Measurements from ENCODE around the gene BCOR. TPM values are rescaled to one million over a fixed set of nuclear protein-coding genes. Genes with fewer than 3 reads are reported as not detected.

Gene BCOR
- total RNA-seq, 1 experiment from 2014 or later: 7.5 TPM

GRCh38 chrX:40131654-40132337, 34.0 kb upstream of the BCOR start:
- ChIA-PET POLR2A (interaction anchor here (0.5 kb wide), 1 partner anchor 144 kb away, joined by 3 read pairs; no protein-coding TSS in a partner anchor), CTCF (no interaction called here)
- Mint-ChIP-seq H3K27ac (ENCODE audit: low read depth, unreplicated experiment) (peak overlapping the region; percentile 94), H3K9me3 (ENCODE audit: unreplicated experiment) (no peaks in the 10 kb centered on the region), H3K4me1 (ENCODE audit: insufficient read depth, unreplicated experiment) (peaks cover 13% of the 10 kb centered on the region), H3K27me3 (ENCODE audit: insufficient read depth, unreplicated experiment) (peaks cover 10% of the 10 kb centered on the region), H3K4me3 (ENCODE audit: unreplicated experiment) (no peak overlapping the region), H3K36me3 (ENCODE audit: insufficient read depth, unreplicated experiment) (no peaks in the 10 kb centered on the region)
- DNase-seq (ENCODE audit: unreplicated experiment): no peak
- TF ChIP-seq, protein P1, sequence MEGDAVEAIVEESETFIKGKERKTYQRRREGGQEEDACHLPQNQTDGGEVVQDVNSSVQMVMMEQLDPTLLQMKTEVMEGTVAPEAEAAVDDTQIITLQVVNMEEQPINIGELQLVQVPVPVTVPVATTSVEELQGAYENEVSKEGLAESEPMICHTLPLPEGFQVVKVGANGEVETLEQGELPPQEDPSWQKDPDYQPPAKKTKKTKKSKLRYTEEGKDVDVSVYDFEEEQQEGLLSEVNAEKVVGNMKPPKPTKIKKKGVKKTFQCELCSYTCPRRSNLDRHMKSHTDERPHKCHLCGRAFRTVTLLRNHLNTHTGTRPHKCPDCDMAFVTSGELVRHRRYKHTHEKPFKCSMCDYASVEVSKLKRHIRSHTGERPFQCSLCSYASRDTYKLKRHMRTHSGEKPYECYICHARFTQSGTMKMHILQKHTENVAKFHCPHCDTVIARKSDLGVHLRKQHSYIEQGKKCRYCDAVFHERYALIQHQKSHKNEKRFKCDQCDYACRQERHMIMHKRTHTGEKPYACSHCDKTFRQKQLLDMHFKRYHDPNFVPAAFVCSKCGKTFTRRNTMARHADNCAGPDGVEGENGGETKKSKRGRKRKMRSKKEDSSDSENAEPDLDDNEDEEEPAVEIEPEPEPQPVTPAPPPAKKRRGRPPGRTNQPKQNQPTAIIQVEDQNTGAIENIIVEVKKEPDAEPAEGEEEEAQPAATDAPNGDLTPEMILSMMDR (IDR thresholded peaks at IDR 0.05; ENCODE audit: unreplicated experiment): no peak
- no TSS peak for BruUV-seq (replicated peaks)
- intact Hi-C loops (cut with micrococcal nuclease): no loop called here

DNA sequence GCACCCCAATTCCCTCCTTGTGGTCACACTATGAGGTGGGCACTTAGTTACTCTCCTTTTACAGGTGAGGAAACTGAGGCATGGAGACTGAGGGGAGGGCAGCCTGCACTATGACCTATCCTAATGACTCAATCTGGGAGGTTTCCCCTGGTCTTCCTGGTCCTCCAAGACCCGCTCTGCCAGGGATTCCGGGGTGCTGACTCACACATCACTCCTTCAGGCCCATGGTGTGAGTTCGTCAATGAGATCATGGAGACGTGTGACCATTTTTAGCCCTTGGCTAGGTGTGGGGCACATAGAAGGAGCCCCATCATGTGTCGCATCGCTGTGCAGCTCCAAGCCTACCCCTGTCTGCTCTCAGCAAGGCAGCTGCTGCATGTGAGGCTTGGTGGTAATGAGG, 32.4 kb upstream of the BCOR start:
- ChIA-PET CTCF (no interaction called here), POLR2A (interaction anchor here (0.6 to 0.9 kb wide), 2 partner anchors 116 to 1329 kb away, joined by 3 read pairs; partner anchors contain the start of gene MID1IP1)
- Mint-ChIP-seq H3K9me3 (ENCODE audit: unreplicated experiment) (no peaks in the 10 kb centered on the region), H3K36me3 (ENCODE audit: insufficient read depth, unreplicated experiment) (no peaks in the 10 kb centered on the region), H3K27ac (ENCODE audit: low read depth, unreplicated experiment) (peak overlapping the region; percentile 37), H3K4me3 (ENCODE audit: unreplicated experiment) (no peak overlapping the region), H3K4me1 (ENCODE audit: insufficient read depth, unreplicated experiment) (peaks cover 13% of the 10 kb centered on the region), H3K27me3 (ENCODE audit: insufficient read depth, unreplicated experiment) (no peaks in the 10 kb centered on the region)
- BruUV-seq (replicated peaks): no TSS peak
- intact Hi-C loops (cut with micrococcal nuclease): no loop called here
- DNase-seq (ENCODE audit: unreplicated experiment): peak; percentile 68
- TF ChIP-seq, protein P1 (IDR thresholded peaks at IDR 0.05; ENCODE audit: unreplicated experiment): no peak

DNA sequence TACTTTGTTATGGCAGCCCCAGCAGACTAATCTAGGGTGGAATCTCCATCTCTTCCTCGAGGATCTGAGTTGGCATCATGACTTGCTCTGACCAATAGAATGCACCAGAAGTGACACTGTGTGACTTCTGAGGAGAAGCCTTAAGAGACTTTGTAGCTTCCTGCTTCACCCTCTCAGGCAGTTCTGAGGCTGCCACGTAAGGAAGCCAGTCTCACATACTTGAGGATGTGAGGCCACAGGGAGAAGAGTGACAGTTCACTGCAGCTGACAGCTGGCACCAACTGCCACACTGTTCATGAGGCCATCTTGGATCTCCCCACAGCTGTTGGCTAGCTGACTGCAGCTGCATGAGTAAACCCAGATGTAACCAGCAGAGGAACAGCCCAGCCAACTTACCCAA, 29.3 kb upstream of the BCOR start:
- CTCF ChIA-PET: interaction anchor here (0.6 kb wide), 1 partner anchor 36 kb away, joined by 4 read pairs; no protein-coding TSS in a partner anchor
- intact Hi-C loops (cut with micrococcal nuclease): no loop called here
- Mint-ChIP-seq H3K27ac (ENCODE audit: low read depth, unreplicated experiment) (no peak overlapping the region), H3K36me3 (ENCODE audit: insufficient read depth, unreplicated experiment) (no peaks in the 10 kb centered on the region), H3K27me3 (ENCODE audit: insufficient read depth, unreplicated experiment) (no peaks in the 10 kb centered on the region), H3K4me3 (ENCODE audit: unreplicated experiment) (no peak overlapping the region), H3K9me3 (ENCODE audit: unreplicated experiment) (no peaks in the 10 kb centered on the region), H3K4me1 (ENCODE audit: insufficient read depth, unreplicated experiment) (peaks cover 7% of the 10 kb centered on the region)
- TF ChIP-seq, protein P1 (IDR thresholded peaks at IDR 0.05; ENCODE audit: unreplicated experiment): no peak
- no peak for DNase-seq (ENCODE audit: unreplicated experiment)
- POLR2A ChIA-PET: interaction anchor here (0.6 to 1.9 kb wide), 2 partner anchors 17 to 887 kb away, joined by 3 to 9 read pairs; no protein-coding TSS in a partner anchor
- no TSS peak for BruUV-seq (replicated peaks)

GRCh38 chrX:40122487-40122886, 24.7 kb upstream of the BCOR start:
- TF ChIP-seq, protein P1 (IDR thresholded peaks at IDR 0.05; ENCODE audit: unreplicated experiment): no peak
- no peak overlapping the region for H3K27ac Mint-ChIP-seq (ENCODE audit: low read depth, unreplicated experiment)
- H3K27me3 Mint-ChIP-seq (ENCODE audit: insufficient read depth, unreplicated experiment): peaks cover 45% of the 10 kb centered on the region
- BruUV-seq (replicated peaks): no TSS peak
- H3K36me3 Mint-ChIP-seq (ENCODE audit: insufficient read depth, unreplicated experiment): no peaks in the 10 kb centered on the region
- ChIA-PET POLR2A (no interaction called here), CTCF (no interaction called here)
- no peaks in the 10 kb centered on the region for H3K9me3 Mint-ChIP-seq (ENCODE audit: unreplicated experiment)
- H3K4me3 Mint-ChIP-seq (ENCODE audit: unreplicated experiment): no peak overlapping the region
- DNase-seq (ENCODE audit: unreplicated experiment): no peak
- intact Hi-C loops (cut with micrococcal nuclease): no loop called here
- H3K4me1 Mint-ChIP-seq (ENCODE audit: insufficient read depth, unreplicated experiment): no peaks in the 10 kb centered on the region
